ENCODE measurements around the gene TYMP.
"Not testable (repeated sequence)": the region's sequence is repeated elsewhere in the genome, so short reads cannot be mapped to it uniquely, and the experiment has no call there.

Gene TYMP

GRCh38 chr22:50544746-50545253 is 15.0 kb upstream of the TYMP start:
- no peaks in the 10 kb centered on the region for H3K4me1 ChIP-seq (ENCODE audit: control insufficient read depth, insufficient read depth, low read length)
- peaks cover 19% of the 10 kb centered on the region for H3K27me3 ChIP-seq (ENCODE audit: control insufficient read depth, insufficient read depth, low read length)
- no peak overlapping the region for H3K9ac ChIP-seq (ENCODE audit: low read length)
- H3K4me3 ChIP-seq (ENCODE audit: low read length), result no peak overlapping the region
- no peak overlapping the region for H3K27ac ChIP-seq (ENCODE audit: low read depth, low read length)
- no peaks in the 10 kb centered on the region for H3K36me3 ChIP-seq (ENCODE audit: control insufficient read depth, insufficient read depth, low read length)

- Histone ChIP-seq H3K9ac (ENCODE audit: low read length) (no peak overlapping the region), H3K27me3 (ENCODE audit: control insufficient read depth, insufficient read depth, low read length) (peaks cover 17% of the 10 kb centered on the region), H3K4me1 (ENCODE audit: control insufficient read depth, insufficient read depth, low read length) (no peaks in the 10 kb centered on the region), H3K27ac (ENCODE audit: low read depth, low read length) (no peak overlapping the region), H3K4me3 (ENCODE audit: low read length) (no peak overlapping the region), H3K36me3 (ENCODE audit: control insufficient read depth, insufficient read depth, low read length) (no peaks in the 10 kb centered on the region)
These were observed 14.4 kb upstream of the TYMP start for GRCh38 chr22:50544078-50544745.

GRCh38 chr22:50542416-50542927 is 12.7 kb upstream of the TYMP start:
- no peak overlapping the region for H3K4me3 ChIP-seq (ENCODE audit: low read length)
- H3K27ac ChIP-seq (ENCODE audit: low read depth, low read length), result no peak overlapping the region
- no peak overlapping the region for H3K9ac ChIP-seq (ENCODE audit: low read length)
- peaks cover 6% of the 10 kb centered on the region for H3K27me3 ChIP-seq (ENCODE audit: control insufficient read depth, insufficient read depth, low read length)
- H3K36me3 ChIP-seq (ENCODE audit: control insufficient read depth, insufficient read depth, low read length), result no peaks in the 10 kb centered on the region
- H3K4me1 ChIP-seq (ENCODE audit: control insufficient read depth, insufficient read depth, low read length), result no peaks in the 10 kb centered on the region

GRCh38 chr22:50541667-50542026 is 11.8 kb upstream of the TYMP start:
- H3K27ac ChIP-seq (ENCODE audit: low read depth, low read length); H3K27me3 ChIP-seq (ENCODE audit: control insufficient read depth, insufficient read depth, low read length); H3K9ac ChIP-seq (ENCODE audit: low read length); H3K4me3 ChIP-seq (ENCODE audit: low read length); H3K36me3 ChIP-seq (ENCODE audit: control insufficient read depth, insufficient read depth, low read length); H3K4me1 ChIP-seq (ENCODE audit: control insufficient read depth, insufficient read depth, low read length): not testable (repeated sequence)

- Histone ChIP-seq H3K4me1 (ENCODE audit: control insufficient read depth, insufficient read depth, low read length) (no peaks in the 10 kb centered on the region), H3K27ac (ENCODE audit: low read depth, low read length) (no peak overlapping the region), H3K36me3 (ENCODE audit: control insufficient read depth, insufficient read depth, low read length) (no peaks in the 10 kb centered on the region), H3K9ac (ENCODE audit: low read length) (no peak overlapping the region), H3K4me3 (ENCODE audit: low read length) (no peak overlapping the region), H3K27me3 (ENCODE audit: control insufficient read depth, insufficient read depth, low read length) (no peaks in the 10 kb centered on the region)
These were observed 10.6 kb upstream of the TYMP start for GRCh38 chr22:50540381-50540780.

GRCh38 chr22:50537765-50538164 is 8.0 kb upstream of the TYMP start:
- H3K27me3 ChIP-seq (ENCODE audit: control insufficient read depth, insufficient read depth, low read length), result no peaks in the 10 kb centered on the region
- no peak overlapping the region for H3K9ac ChIP-seq (ENCODE audit: low read length)
- H3K4me1 ChIP-seq (ENCODE audit: control insufficient read depth, insufficient read depth, low read length), result no peaks in the 10 kb centered on the region
- H3K27ac ChIP-seq (ENCODE audit: low read depth, low read length), result peak overlapping the region; percentile 32
- no peaks in the 10 kb centered on the region for H3K36me3 ChIP-seq (ENCODE audit: control insufficient read depth, insufficient read depth, low read length)
- H3K4me3 ChIP-seq (ENCODE audit: low read length), result no peak overlapping the region

GRCh38 chr22:50536226-50536625 is 6.4 kb upstream of the TYMP start:
- H3K27me3 ChIP-seq (ENCODE audit: control insufficient read depth, insufficient read depth, low read length), result peaks cover 2% of the 10 kb centered on the region
- H3K4me1 ChIP-seq (ENCODE audit: control insufficient read depth, insufficient read depth, low read length), result no peaks in the 10 kb centered on the region
- H3K36me3 ChIP-seq (ENCODE audit: control insufficient read depth, insufficient read depth, low read length), result no peaks in the 10 kb centered on the region
- H3K27ac ChIP-seq (ENCODE audit: low read depth, low read length), result no peak overlapping the region
- H3K4me3 ChIP-seq (ENCODE audit: low read length), result no peak overlapping the region
- no peak overlapping the region for H3K9ac ChIP-seq (ENCODE audit: low read length)

- Histone ChIP-seq H3K9ac (ENCODE audit: low read length) (no peak overlapping the region), H3K4me3 (ENCODE audit: low read length) (no peak overlapping the region), H3K36me3 (ENCODE audit: control insufficient read depth, insufficient read depth, low read length) (no peaks in the 10 kb centered on the region), H3K4me1 (ENCODE audit: control insufficient read depth, insufficient read depth, low read length) (peaks cover 2% of the 10 kb centered on the region), H3K27me3 (ENCODE audit: control insufficient read depth, insufficient read depth, low read length) (peaks cover 9% of the 10 kb centered on the region), H3K27ac (ENCODE audit: low read depth, low read length) (no peak overlapping the region)
These were observed 5.3 kb upstream of the TYMP start for GRCh38 chr22:50535113-50535512.

GRCh38 chr22:50533856-50534711 is 4.3 kb upstream of the TYMP start:
- H3K9ac ChIP-seq (ENCODE audit: low read length); H3K4me3 ChIP-seq (ENCODE audit: low read length); H3K27me3 ChIP-seq (ENCODE audit: control insufficient read depth, insufficient read depth, low read length); H3K36me3 ChIP-seq (ENCODE audit: control insufficient read depth, insufficient read depth, low read length); H3K4me1 ChIP-seq (ENCODE audit: control insufficient read depth, insufficient read depth, low read length); H3K27ac ChIP-seq (ENCODE audit: low read depth, low read length): not testable (repeated sequence)

- Histone ChIP-seq H3K4me1 (ENCODE audit: control insufficient read depth, insufficient read depth, low read length) (peaks cover 2% of the 10 kb centered on the region), H3K27ac (ENCODE audit: low read depth, low read length) (no peak overlapping the region), H3K36me3 (ENCODE audit: control insufficient read depth, insufficient read depth, low read length) (no peaks in the 10 kb centered on the region), H3K9ac (ENCODE audit: low read length) (no peak overlapping the region), H3K4me3 (ENCODE audit: low read length) (no peak overlapping the region), H3K27me3 (ENCODE audit: control insufficient read depth, insufficient read depth, low read length) (peaks cover 9% of the 10 kb centered on the region)
These were observed 3.3 kb upstream of the TYMP start for GRCh38 chr22:50532824-50533796.

- Histone ChIP-seq H3K9ac (ENCODE audit: low read length) (no peak overlapping the region), H3K4me3 (ENCODE audit: low read length) (peak overlapping the region; percentile 80), H3K36me3 (ENCODE audit: control insufficient read depth, insufficient read depth, low read length) (no peaks in the 10 kb centered on the region), H3K27ac (ENCODE audit: low read depth, low read length) (peak overlapping the region; percentile 85), H3K4me1 (ENCODE audit: control insufficient read depth, insufficient read depth, low read length) (peaks cover 2% of the 10 kb centered on the region), H3K27me3 (ENCODE audit: control insufficient read depth, insufficient read depth, low read length) (peaks cover 9% of the 10 kb centered on the region)
These were observed 2.3 kb upstream of the TYMP start for GRCh38 chr22:50531962-50532674.

All from rectal smooth muscle tissue (tissue), 1 donor.